SIG-M5 treated with dmso at 0.1 percent for 504 hours (cell line): Measurements from ENCODE around the gene SLC25A24.
"Not testable (repeated sequence)": the region's sequence is repeated elsewhere in the genome, so short reads cannot be mapped to it uniquely, and the experiment has no call there.

Experiments used
- DNase-seq: peaks from one replicate; lab custom pipeline; 2025; ENCODE audit not compliant: unreplicated experiment; lab: John Stamatoyannopoulos, UW

Gene SLC25A24

GRCh38 chr1:108199781-108200686 is at the start of gene SLC25A24:
Gene SLC25A24, minus strand, starts transcription at chr1:108200343. Its CDS starts 205 bp downstream, at chr1:108200138.
- DNase-seq = peak; percentile 77

- DNase-seq = not testable (repeated sequence)
Observed at GRCh38 chr1:108243976-108244375, 43.8 kb upstream of the SLC25A24 start, which contains the start of gene NBPF4. Gene NBPF4, minus strand, starts transcription at chr1:108244076. Its CDS starts 315 bp downstream, at chr1:108243761.

- DNase-seq = not testable (repeated sequence)
Observed at GRCh38 chr1:108239426-108239825, 39.3 kb upstream of the SLC25A24 start.

- not testable (repeated sequence) for DNase-seq
Observed at GRCh38 chr1:108235308-108235707, 35.2 kb upstream of the SLC25A24 start.

GRCh38 chr1:108232183-108232582 is 32.0 kb upstream of the SLC25A24 start:
- not testable (repeated sequence) for DNase-seq

GRCh38 chr1:108229976-108230375 is 29.8 kb upstream of the SLC25A24 start:
- DNase-seq = not testable (repeated sequence)

- not testable (repeated sequence) for DNase-seq
Observed at GRCh38 chr1:108227772-108228171, 27.6 kb upstream of the SLC25A24 start.

GRCh38 chr1:108226855-108227254 is 26.7 kb upstream of the SLC25A24 start:
- DNase-seq = not testable (repeated sequence)

GRCh38 chr1:108223226-108223625 is 23.1 kb upstream of the SLC25A24 start:
- not testable (repeated sequence) for DNase-seq

- DNase-seq = not testable (repeated sequence)
Observed at GRCh38 chr1:108217515-108218174, 17.5 kb upstream of the SLC25A24 start.

- not testable (repeated sequence) for DNase-seq
Observed at GRCh38 chr1:108217007-108217406, 16.9 kb upstream of the SLC25A24 start.

- DNase-seq = not testable (repeated sequence)
Observed at GRCh38 chr1:108216028-108216890, 16.1 kb upstream of the SLC25A24 start.

- DNase-seq = peak; percentile 10
Observed at GRCh38 chr1:108214641-108215465, 14.7 kb upstream of the SLC25A24 start.

GRCh38 chr1:108211014-108211413 is 10.9 kb upstream of the SLC25A24 start:
- no peak for DNase-seq

- no peak for DNase-seq
Observed at GRCh38 chr1:108209456-108210108, 9.4 kb upstream of the SLC25A24 start.

- DNase-seq = no peak
Observed at GRCh38 chr1:108208724-108209446, 8.7 kb upstream of the SLC25A24 start.

GRCh38 chr1:108203582-108203981 is 3.4 kb upstream of the SLC25A24 start:
- not testable (repeated sequence) for DNase-seq

GRCh38 chr1:108201687-108202086 is 1.5 kb upstream of the SLC25A24 start:
- no peak for DNase-seq

GRCh38 chr1:108200687-108201051 is 526 bp upstream of the SLC25A24 start:
- peak; percentile 85 for DNase-seq
